Stimulated activated CD4-positive, alpha-beta T cell treated with anti-CD3 and anti-CD28 coated beads, Interleukin-1b, Interleukin-23, amount 100 ng/mL, for 48 hours (primary cell): Measurements from ENCODE around the gene PRPF18.
"Not testable (repeated sequence)": the region's sequence is repeated elsewhere in the genome, so short reads cannot be mapped to it uniquely, and the experiment has no call there.

Source experiments
- DNase-seq: peaks from one replicate; pipeline ENCODE4 v3.0.0-alpha.2; 2020

The PRPF18 gene

DNA sequence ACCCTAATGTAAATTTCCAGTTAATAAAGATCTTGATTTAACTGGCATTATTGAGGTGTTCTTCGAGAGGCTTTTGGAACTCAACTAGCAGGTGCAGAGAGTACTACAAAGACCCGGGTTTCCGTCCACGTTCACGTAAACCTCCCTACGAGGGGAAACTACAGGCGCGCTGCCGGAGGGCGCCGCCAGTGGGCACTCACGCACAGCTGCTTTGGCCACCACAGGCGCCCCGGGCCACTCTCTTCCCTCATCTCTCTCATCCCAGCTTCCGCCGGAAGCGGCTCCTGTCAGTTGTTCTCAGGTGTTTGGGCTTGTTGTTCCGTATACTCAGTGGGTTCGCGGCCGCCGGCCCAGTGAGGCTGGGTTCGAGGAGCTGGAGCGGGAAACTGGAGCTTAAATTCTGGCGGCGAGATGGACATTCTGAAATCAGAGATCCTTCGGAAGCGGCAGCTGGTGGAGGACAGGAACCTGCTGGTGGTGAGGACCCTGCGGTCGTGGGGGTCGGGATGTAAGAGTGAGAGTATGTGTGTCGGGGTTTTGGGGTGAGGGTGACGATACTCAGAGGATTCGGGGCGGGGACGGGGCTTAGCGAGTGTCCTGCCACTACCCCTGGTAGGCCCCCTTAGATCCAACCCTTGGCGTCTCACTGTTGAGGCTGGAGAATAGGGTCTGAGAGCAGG, at the start of gene PRPF18:
PRPF18 (plus strand) TSS at position 290 of the 680 bp plus-strand sequence; CDS start at position 412, 122 bp downstream.
- peak; percentile 93 for DNase-seq

DNA sequence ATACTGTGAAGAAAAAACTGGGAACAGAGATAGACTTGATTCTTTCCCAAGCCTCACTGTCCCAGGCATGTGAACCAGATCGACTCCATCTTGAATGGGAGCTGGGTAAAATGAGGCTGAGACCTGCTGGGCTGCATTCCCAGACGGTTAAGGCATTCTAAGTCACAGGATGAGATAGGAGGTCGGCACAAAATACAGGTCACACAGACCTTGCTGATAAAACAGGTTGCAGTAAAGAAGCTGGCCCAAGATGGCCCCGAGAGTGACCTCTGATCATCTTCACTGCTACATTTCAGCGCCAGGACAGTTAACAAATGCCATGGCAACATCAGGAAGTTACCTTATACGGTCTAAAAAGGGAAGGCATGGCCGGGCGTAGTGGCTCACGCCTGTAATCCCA, 48.8 kb upstream of the PRPF18 start:
- not testable (repeated sequence) for DNase-seq

- DNase-seq = no peak
Measured at GRCh38 chr10:13542533-13542932, 44.2 kb upstream of the PRPF18 start.

DNA sequence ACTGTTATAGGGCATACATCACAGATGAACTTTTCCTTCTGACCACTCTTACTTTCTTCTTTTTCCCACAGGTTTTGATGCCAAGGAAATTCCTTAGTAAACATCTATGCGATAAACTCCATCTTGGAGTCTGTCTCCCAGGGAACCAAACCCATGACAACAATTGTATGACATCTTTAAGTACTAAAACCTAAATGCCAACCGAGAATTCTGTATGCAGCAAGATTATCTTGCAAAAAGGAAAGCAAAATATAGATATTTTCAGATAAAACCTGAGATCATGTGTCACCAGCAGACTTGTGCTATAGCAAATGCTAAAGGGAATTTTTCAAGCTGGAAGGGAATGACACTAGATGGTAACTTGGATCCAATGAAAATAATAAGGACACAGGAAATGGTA, 36.0 kb upstream of the PRPF18 start:
- DNase-seq = no peak

DNA sequence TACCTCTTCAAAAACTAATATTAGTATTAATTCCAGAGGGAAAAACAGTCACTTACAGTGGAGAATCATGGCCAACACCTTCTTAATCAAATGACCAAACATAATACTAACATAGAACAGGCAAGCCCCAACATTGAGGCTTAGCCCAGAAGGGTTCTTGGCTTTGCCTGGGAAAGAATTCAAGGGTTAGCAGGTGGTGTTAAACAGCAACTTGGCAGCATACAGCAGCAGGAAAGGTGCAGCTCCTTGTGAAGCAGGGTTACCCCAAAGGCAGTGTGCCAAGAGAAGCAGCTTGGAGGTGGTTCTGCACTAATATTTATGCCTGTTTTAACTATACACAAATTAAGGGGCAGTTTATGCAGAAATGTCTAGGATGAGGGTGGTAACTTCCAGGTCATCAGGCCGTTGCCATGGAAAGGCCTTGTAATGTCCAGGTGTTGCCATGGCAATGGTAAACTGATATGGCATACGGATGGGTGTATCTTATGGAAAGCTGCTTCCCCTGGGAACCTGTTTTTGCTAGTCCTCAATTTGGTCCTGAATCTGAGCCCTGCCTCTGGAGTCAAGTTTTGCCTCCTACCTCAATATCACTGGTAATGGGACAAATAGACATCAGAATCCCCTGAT, 30.8 kb upstream of the PRPF18 start:
- no peak for DNase-seq

DNA sequence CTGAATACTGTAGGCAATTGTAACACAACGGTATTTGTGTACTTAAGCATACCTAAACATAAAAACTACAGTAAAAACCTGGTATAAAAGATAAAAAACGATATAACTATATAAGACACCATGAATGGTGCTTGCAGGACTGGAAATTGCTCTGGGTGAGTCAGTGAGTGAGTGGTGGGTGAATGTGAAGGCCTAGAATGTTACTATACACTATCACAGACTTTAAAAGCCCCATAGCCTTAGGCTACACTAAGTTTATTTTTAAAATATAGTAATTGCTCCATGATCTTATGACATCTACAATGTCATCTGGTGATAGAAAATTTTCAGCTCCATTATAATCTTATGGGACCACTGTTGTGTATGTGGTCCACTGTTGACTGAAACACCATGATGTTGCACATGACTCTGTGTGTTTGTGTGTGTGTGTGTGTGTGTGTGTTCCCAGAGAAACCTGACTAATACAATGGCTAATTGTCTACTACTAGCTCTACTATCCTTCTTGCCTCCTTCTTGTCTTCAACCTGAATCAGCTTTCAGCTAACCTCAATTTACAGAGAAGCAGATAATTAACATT, 27.6 kb upstream of the PRPF18 start:
- DNase-seq = no peak

- no peak for DNase-seq
Measured at GRCh38 chr10:13560597-13560996, 26.2 kb upstream of the PRPF18 start.

DNA sequence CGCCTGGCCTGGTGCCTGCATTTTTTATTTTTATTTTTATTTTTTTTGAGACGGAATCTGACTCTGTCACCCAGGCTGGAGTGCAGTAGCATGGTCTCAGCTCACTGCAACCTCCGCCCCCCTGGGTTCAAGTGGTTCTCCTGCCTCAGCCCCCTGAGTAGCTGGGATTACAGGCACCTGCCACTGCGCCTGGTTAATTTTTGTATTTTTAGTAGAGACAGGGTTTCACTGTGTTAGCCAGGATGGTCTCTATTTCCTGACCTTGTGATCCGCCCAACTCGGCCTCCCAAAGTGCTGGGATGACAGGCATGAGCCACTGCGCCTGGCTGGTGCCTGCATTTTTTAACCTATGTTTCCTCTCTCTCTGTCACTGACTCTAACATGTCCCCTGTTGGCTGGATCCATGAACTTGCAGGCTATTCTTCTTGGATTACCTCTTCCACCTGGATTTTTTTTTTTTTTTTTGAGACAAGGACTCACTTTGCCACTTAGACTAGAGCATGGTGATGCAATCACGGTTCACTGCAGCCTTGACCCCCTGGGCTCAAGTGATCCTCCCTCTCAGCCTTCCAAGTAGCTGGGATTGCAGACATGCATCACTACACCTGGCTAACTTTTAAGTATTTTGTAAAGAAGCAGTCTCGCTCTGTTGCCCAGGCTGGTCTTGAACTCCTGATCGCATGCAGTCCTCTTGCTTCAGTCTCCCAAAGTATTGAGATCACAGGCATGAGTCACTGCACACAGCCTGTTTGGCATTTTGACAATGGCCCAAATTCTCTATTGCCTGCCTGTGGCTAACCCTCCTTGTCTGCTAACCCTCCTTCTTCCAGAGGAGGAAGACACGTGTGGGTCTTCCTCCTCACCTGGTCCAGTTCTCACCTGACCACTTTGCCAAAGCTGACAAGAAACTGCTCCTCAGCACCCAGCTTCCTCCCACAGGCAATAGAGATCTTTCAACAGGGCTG, 23.0 kb upstream of the PRPF18 start:
- DNase-seq = no peak

DNA sequence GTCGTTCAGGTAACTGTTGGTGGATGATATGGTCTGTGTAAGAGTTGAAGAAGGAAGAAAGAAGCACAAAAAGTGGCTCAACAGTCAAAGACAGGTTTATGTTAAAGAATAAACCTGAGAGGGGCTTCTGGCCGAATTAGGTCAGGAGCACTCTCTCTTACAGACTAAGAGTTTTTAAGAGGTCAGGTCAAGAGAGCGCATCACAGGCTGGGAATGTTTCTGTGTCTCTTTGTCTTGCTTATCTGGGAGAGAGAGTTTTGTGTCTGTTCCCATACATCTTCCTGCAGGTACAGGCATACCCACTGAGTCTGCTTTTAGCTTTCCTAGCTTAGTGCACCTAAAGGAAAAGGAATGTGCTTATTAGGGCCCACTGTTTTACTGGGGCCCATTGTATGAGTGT, 22.2 kb upstream of the PRPF18 start:
- DNase-seq = no peak

DNA sequence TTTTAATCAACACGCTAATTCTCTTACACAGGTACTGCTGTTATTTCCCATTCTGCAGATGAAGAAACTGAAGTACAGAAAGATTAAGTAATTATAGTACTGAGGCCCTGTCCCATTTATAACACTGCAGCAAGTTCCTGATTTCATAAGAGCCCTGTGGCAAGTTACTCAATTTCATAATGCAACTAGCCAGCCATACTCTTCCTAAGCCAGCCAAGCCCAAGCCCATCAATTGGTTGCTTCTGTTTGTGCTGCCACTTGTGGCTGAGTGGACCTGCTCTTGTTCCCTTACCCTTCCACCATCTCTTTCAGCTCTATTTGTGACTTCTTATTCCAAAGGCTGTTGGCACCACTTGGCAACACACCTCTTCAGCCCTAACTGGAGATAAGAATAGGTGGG, 19.7 kb upstream of the PRPF18 start:
- no peak for DNase-seq

DNA sequence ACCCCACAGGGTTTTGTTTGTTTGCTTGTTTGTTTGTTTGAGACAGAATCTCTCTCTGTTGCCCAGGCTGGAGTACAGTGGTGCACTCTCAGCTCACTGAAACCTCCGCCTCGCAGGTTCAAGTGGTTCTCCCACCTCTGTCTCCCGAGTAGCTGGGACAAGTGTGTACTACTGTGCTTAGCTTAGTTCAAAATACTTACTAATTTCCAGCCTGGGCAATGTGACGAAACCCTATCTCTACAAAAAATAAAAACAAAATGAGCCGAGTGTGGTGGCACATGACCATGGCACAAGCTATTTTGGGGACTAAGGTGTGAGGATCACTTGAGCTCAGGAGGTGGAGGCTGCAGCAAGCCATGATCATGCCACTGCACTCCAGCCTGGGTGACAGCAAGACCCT, 15.2 kb upstream of the PRPF18 start:
- no peak for DNase-seq

DNA sequence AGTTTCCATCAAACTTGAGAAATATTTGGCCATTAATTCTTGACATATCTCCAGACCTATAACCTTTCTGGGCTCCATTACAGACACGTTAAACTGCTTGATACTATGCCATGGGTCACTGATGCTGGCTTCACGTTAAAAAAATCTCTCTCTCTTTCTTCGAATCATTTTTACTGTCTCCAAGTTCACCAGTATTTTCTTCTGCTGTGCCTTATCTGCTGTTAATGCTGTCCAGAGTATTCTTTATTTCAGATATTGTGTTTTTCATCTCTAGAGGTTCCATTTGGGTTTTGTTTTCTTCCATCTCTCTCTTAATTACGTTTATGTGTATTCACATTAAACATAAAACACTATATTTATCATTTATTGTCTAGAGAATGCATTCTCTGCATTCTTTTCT, 12.8 kb upstream of the PRPF18 start:
- DNase-seq = no peak

- no peak for DNase-seq
Measured at GRCh38 chr10:13585195-13585751, 1.5 kb upstream of the PRPF18 start.

- DNase-seq = no peak
Measured at GRCh38 chr10:13585943-13586342, 822 bp upstream of the PRPF18 start.

GRCh38 chr10:13587391-13587790, 626 bp downstream of the PRPF18 start:
- peak; percentile 3 for DNase-seq

DNA sequence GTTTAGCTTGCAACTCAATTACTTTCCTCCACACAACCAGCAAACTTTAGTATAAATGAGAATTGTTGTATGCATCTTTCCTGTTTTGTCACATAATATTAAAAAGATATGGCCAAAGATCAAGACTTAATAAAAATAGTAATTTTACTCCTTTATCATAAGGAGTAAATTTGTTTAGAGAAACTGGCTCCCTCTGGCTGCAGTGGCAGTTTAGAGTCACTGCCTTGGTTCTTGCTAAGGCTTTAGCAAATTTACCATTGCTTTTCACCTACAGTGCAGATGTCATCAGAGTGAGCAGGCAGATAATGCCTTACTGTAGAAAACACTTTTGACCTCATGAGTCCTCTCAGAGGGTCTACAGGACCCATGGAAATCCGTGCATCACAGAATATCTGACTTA, 2.6 kb downstream of the PRPF18 start:
- no peak for DNase-seq

DNA sequence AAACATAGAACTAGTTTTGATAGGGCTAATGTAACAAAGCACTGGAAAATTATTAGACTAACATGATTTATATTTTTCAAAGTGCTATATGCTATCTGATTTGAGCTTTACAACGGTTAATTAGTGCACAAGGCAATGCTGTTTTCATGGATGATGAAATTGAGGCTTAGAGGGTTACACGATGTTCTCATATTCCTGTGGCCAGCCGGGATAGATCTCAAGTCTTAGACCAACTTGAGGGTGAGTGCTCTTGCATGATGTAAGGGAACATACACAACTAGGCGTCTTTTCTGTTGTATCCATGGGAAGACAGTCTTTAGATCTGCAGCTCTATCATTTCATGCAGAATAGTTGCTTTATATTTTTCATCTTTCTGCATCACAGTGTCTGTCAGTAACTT, 4.1 kb downstream of the PRPF18 start:
- DNase-seq = no peak

DNA sequence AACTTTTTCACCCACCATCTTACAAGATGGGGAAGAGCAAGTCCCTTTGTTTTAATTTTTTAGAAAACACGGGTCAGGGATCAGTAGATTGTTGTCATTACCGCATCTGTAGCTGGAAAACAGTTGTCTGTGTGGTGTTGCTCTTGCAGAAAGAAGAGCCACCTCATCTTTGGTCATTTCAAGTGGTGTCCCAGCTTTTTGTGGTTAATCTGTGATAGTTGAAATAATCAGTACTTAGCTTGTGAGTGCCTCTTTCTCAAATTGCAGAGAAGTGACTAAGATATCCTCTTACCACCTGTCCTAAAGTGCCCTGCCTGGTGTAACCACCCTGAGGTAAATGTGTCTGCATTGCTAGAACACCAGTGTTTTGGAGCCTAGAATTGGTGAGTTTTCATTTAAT, 5.5 kb downstream of the PRPF18 start:
- DNase-seq = no peak

- no peak for DNase-seq
Measured at GRCh38 chr10:13593535-13593934, 6.8 kb downstream of the PRPF18 start.

GRCh38 chr10:13594641-13595040, 7.9 kb downstream of the PRPF18 start:
- no peak for DNase-seq

GRCh38 chr10:13597909-13598308, 11.1 kb downstream of the PRPF18 start:
- DNase-seq = no peak

GRCh38 chr10:13604357-13605040, 17.7 kb downstream of the PRPF18 start:
- no peak for DNase-seq
